Muscle layer of duodenum (tissue), 2 donors: ENCODE data around the gene NXPE4.
"Not testable (repeated sequence)": the region's sequence is repeated elsewhere in the genome, so short reads cannot be mapped to it uniquely, and the experiment has no call there.

Experiments
- H3K27ac ChIP-seq: one replicate; pipeline ENCODE4 v1.7.0; 2013; ENCODE audit warnings: mild to moderate bottlenecking, low read length
- H3K27me3 ChIP-seq: one replicate; pipeline ENCODE4 v1.7.0; 2013; ENCODE audit warnings: low read depth, mild to moderate bottlenecking, control low read depth, low read length
- H3K36me3 ChIP-seq, 2 donors: one replicate each; pipeline ENCODE4 v1.7.0; 2013; ENCODE audit warnings: low read length in 2 of 2, control low read depth in 1 of 2, mild to moderate bottlenecking in 1 of 2; ENCODE audit not compliant: insufficient read depth in 2 of 2, control insufficient read depth in 1 of 2
- H3K4me1 ChIP-seq, 2 donors: one replicate each; pipeline ENCODE4 v1.7.0; 2013; ENCODE audit warnings: low read length in 2 of 2, mild to moderate bottlenecking in 2 of 2, control low read depth in 1 of 2, moderate library complexity in 1 of 2; ENCODE audit not compliant: insufficient read depth in 2 of 2, control insufficient read depth in 1 of 2
- H3K4me3 ChIP-seq, 2 donors: one replicate each; pipeline ENCODE4 v1.7.0; 2013; ENCODE audit warnings: low read length in 2 of 2, low read depth in 1 of 2, mild to moderate bottlenecking in 1 of 2
- H3K9me3 ChIP-seq, 2 donors: one replicate each; pipeline ENCODE4 v1.7.0; 2013; ENCODE audit warnings: low read length in 2 of 2, control low read depth in 1 of 2, mild to moderate bottlenecking in 1 of 2; ENCODE audit not compliant: control insufficient read depth in 1 of 2
- donor health status: healthy.

Gene NXPE4

DNA sequence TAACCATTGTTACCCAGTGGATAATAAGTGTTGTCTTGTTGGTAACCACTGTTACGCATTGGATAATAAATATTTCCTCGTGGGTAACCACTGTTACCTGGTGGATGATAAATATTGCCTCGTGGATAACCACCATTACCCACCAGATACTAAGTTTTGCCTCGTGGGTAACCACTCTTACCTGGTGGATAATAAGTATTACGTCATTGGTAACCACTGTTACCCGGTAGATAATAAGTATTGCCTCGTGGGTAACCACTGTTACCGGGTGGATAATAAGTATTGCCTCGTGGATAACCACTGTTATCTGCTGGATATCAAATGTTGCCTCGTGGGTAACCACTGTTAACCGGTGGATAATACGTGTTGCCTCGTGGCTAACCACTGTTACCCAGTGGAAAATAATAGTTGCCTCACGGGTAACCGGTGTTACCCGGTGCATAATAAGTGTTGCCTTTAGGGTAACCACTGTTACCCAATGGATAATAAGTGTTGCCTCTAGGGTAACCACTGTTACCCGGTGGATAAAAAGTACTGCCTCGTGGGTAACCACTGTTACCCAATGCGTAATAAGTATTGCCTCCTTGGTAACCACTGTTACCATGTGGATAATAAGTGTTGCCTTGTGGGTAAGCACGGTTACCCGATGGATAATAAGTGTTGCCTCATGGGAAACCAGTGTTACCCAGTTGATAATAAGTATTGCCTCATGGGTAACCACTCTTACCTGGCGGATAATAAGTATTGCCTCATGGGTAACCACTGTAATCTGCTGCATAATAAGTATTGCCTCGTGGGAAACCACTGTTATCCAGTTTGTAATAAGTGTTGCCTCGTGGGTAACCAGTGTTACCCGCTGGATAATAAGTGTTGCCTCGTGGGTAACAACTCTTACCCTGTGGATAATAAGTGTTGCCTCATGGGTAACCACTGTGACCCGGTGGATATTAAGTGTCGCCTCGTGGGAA lies 21.9 kb upstream of the NXPE4 start:
- Histone ChIP-seq H3K9me3 (peaks cover 0 to 7% of the 10 kb centered on the region in 2 donors), H3K27ac (no peak overlapping the region), H3K4me3 (no peak overlapping the region), H3K36me3 (no peaks in the 10 kb centered on the region), H3K27me3 (no peaks in the 10 kb centered on the region), H3K4me1 (no peaks in the 10 kb centered on the region)

- Histone ChIP-seq H3K27ac (no peak overlapping the region), H3K4me1 (no peaks in the 10 kb centered on the region), H3K9me3 (peaks cover 0 to 7% of the 10 kb centered on the region in 2 donors), H3K36me3 (no peaks in the 10 kb centered on the region), H3K4me3 (no peak overlapping the region), H3K27me3 (no peaks in the 10 kb centered on the region)
Measured at GRCh38 chr11:114616516-114616915, 20.9 kb upstream of the NXPE4 start.

DNA sequence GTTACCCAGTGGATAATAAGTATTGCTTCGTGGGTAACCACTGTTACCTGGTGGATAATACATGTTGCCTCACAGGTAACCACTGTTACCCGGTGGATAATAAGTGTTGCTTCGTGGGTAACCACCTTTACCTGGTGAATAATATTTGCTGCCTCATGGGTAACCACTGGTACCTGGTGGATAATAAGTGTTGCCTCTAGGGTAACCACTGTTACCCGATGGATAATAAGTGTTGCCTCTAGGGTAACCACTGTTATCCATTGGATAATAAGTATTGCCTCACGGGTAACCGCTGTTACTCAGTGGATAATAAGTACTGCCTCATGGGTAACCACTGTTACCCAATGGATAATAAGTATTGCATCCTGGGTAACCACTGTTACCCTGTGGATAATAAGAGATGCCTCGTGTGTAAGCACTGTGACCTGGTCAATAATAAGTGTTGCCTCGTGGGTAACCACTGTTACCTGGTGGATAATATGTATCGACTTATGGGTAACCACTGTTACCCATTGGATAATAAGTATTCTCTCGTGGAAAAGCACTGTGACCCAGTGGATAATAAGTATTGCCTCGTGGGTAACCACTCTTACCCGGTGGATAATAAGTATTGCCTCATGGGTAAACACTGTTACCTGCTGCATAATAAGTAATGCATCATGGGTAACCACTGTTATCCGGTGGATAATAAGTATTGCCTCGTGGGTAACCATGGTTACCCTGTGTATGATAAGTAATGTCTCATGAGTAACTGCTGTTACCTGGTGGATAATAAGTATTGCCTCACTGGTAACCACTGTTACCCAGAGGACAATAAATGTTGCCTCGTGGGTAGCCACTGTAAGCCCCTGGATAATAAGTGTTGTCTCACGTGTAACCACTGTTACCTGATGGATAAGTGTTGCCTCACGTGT lies 20.1 kb upstream of the NXPE4 start:
- H3K36me3 ChIP-seq, result no peaks in the 10 kb centered on the region
- H3K9me3 ChIP-seq, result peaks cover 0 to 6% of the 10 kb centered on the region in 2 donors
- no peak overlapping the region for H3K27ac ChIP-seq
- H3K4me3 ChIP-seq, result no peak overlapping the region
- H3K27me3 ChIP-seq, result no peaks in the 10 kb centered on the region
- H3K4me1 ChIP-seq, result no peaks in the 10 kb centered on the region

- no peak overlapping the region for H3K27ac ChIP-seq
- H3K4me3 ChIP-seq, result no peak overlapping the region
- H3K9me3 ChIP-seq, result peaks cover 0 to 3% of the 10 kb centered on the region in 2 donors
- H3K36me3 ChIP-seq, result no peaks in the 10 kb centered on the region
- no peaks in the 10 kb centered on the region for H3K27me3 ChIP-seq
- no peaks in the 10 kb centered on the region for H3K4me1 ChIP-seq
Measured at GRCh38 chr11:114614127-114614720, 18.6 kb upstream of the NXPE4 start.

- not testable (repeated sequence) for H3K27ac ChIP-seq, H3K36me3 ChIP-seq, H3K27me3 ChIP-seq, H3K9me3 ChIP-seq, H3K4me3 ChIP-seq, H3K4me1 ChIP-seq
Measured at GRCh38 chr11:114613094-114613493, 17.5 kb upstream of the NXPE4 start.

DNA sequence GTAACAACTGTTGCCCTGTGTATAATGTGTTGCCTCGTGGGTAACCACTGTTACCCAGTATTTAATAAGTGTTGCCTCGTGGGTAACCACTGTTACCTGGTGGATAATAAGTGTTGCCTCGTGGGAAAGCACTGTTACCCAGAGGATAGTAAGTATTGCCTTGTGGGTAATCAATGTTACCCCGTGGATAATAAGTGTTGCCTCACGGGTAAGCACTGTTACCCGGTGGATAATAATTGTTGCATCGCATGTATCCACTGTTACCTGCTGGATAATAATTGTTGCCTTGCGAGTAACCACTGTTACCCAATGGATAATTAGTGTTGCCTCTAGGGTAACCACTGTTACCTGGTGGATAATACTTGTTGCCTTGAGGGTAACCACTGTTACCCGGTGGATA lies 17.1 kb upstream of the NXPE4 start:
- Histone ChIP-seq H3K27ac (no peak overlapping the region), H3K36me3 (no peaks in the 10 kb centered on the region), H3K4me3 (no peak overlapping the region), H3K4me1 (no peaks in the 10 kb centered on the region), H3K27me3 (no peaks in the 10 kb centered on the region), H3K9me3 (peaks cover 0 to 9% of the 10 kb centered on the region in 2 donors)

DNA sequence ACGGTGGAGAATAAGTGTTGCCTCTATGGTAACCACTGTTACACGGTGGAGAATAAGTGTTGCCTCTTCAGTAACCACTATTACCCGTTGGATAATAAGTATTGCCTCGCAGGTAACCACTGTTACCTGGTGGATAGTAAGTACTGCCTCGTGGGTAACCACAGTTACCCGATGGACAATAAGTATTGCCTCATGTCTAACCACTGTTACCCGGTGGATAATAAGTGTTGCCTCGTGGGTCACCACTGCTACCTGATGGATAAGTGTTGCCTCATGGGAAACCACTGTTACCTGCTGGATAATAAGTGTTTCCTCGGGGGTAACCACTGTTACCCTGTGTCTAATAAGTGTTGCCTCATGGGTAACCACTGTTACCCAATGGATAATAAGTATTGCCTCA lies 16.6 kb upstream of the NXPE4 start:
- not testable (repeated sequence) for H3K9me3 ChIP-seq, H3K36me3 ChIP-seq, H3K4me3 ChIP-seq, H3K27ac ChIP-seq, H3K4me1 ChIP-seq, H3K27me3 ChIP-seq

DNA sequence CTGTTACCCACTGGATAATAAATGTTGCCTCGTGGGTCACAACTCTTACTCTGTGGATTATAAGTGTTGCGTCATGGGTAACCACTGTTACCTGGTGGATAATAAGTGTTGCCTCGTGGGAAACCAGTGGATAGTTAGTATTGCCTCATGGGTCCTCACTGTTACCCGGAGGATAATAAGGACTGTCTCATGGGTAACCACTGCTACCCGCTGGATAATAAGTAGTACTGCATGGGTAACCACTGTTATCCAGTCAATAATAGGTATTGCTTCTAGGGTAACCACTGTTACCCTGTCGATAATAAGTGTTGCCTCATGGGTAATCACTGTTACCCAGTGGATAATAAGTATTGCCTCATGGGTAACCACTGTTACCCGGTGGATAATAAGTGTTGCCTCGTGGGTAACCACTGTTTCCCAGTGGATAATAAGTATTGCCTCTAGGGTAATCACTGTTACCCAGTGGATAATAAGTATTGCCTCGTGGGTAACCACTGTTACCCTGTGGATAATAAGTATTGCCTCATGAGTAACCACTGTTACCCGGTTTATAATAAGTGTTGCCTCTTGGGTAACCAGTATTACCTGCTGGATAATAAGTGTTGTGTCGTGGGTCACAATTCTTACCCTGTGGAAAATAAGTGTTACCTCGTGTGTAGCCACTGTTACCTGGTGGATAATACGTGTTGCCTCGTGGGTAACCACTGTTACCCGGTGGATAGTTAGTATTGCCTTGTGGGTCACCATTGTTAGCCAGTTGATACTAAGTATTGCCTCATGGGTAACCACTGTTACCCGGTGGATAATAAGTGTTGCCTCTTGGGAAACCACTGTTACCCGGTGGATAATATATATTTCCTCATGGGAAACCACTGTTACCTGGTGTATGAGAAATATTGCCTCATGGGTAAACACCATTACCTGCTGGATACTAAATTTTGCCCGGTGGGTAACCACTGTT lies 15.7 kb upstream of the NXPE4 start:
- Histone ChIP-seq H3K27me3 (no peaks in the 10 kb centered on the region), H3K27ac (no peak overlapping the region), H3K4me1 (no peaks in the 10 kb centered on the region), H3K9me3 (peaks cover 0 to 10% of the 10 kb centered on the region in 2 donors), H3K4me3 (no peak overlapping the region), H3K36me3 (no peaks in the 10 kb centered on the region)

DNA sequence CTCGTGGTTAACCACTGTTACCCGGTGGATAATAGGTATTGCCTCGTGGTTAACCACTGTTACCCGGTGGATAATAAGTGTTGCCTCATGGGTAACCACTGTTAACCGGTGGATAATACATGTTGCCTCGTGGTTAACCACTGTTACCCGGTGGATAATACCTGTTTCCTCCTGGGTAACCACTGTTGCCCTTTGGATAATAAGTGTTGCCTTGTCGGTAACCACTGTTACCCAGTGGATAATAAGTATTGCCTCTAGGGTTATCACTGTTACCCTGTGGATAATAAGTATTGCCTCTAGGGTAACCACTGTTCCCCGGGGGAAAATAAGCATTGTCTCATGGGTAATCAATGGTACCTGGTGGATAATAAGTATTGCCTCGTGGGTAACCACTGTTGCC lies 15.0 kb upstream of the NXPE4 start:
- Histone ChIP-seq H3K4me3 (no peak overlapping the region), H3K9me3 (peaks cover 0 to 10% of the 10 kb centered on the region in 2 donors), H3K27ac (no peak overlapping the region), H3K4me1 (no peaks in the 10 kb centered on the region), H3K36me3 (no peaks in the 10 kb centered on the region), H3K27me3 (no peaks in the 10 kb centered on the region)

- no peaks in the 10 kb centered on the region for H3K27me3 ChIP-seq
- no peak overlapping the region for H3K4me3 ChIP-seq
- H3K36me3 ChIP-seq, result no peaks in the 10 kb centered on the region
- peaks cover 0 to 10% of the 10 kb centered on the region in 2 donors for H3K9me3 ChIP-seq
- H3K27ac ChIP-seq, result no peak overlapping the region
- no peaks in the 10 kb centered on the region for H3K4me1 ChIP-seq
Measured at GRCh38 chr11:114609429-114609828, 13.8 kb upstream of the NXPE4 start.
